ENCODE data around the gene DTHD1. TPM values are rescaled to one million over a fixed set of nuclear protein-coding genes. Genes with fewer than 3 reads are reported as not detected.

DTHD1 gene
- total RNA-seq, 1 experiment from 2014 or later, result not detected

GRCh38 chr4:36348403-36348938, 67.1 kb downstream of the DTHD1 start:
- H2AFZ ChIP-seq (ENCODE audit: low read depth, low read length, poor library complexity, severe bottlenecking), result no peak overlapping the region
- no peaks in the 10 kb centered on the region for H3K36me3 ChIP-seq (ENCODE audit: control insufficient read depth in 1 of 2, insufficient read depth in 2 of 2, low read length in 2 of 2)
- ChIA-PET POLR2A (no interaction called here), RAD21 (ENCODE audit: low non-redundant PET in 1 of 2, low total read pairs in 2 of 2, uncharacterized antibody in 2 of 2, unreplicated experiment in 2 of 2) (interaction anchor here (0.6 to 1.6 kb wide), 2 partner anchors 16 to 51 kb away, joined by 3 to 4 read pairs; no protein-coding TSS in a partner anchor), CTCF (interaction anchor here (1.2 kb wide), 1 partner anchor 51 kb away, joined by 4 read pairs; no protein-coding TSS in a partner anchor)
- H3K9ac ChIP-seq (ENCODE audit: low read length), result no peak overlapping the region
- TF ChIP-seq CBX3 (IDR thresholded peaks at IDR 0.05; ENCODE audit: low read depth), result no peak
- TF ChIP-seq POLR2AphosphoS5 (IDR thresholded peaks at IDR 0.05; ENCODE audit: low read depth, low read length), result no peak
- TF ChIP-seq YY1 (IDR thresholded peaks at IDR 0.05; ENCODE audit: extremely low read depth, insufficient replicate concordance, low read depth, low read length), result no peak
- TF ChIP-seq, protein P1, sequence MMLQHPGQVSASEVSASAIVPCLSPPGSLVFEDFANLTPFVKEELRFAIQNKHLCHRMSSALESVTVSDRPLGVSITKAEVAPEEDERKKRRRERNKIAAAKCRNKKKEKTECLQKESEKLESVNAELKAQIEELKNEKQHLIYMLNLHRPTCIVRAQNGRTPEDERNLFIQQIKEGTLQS (IDR thresholded peaks at IDR 0.05), result no peak
- TF ChIP-seq, protein P2, sequence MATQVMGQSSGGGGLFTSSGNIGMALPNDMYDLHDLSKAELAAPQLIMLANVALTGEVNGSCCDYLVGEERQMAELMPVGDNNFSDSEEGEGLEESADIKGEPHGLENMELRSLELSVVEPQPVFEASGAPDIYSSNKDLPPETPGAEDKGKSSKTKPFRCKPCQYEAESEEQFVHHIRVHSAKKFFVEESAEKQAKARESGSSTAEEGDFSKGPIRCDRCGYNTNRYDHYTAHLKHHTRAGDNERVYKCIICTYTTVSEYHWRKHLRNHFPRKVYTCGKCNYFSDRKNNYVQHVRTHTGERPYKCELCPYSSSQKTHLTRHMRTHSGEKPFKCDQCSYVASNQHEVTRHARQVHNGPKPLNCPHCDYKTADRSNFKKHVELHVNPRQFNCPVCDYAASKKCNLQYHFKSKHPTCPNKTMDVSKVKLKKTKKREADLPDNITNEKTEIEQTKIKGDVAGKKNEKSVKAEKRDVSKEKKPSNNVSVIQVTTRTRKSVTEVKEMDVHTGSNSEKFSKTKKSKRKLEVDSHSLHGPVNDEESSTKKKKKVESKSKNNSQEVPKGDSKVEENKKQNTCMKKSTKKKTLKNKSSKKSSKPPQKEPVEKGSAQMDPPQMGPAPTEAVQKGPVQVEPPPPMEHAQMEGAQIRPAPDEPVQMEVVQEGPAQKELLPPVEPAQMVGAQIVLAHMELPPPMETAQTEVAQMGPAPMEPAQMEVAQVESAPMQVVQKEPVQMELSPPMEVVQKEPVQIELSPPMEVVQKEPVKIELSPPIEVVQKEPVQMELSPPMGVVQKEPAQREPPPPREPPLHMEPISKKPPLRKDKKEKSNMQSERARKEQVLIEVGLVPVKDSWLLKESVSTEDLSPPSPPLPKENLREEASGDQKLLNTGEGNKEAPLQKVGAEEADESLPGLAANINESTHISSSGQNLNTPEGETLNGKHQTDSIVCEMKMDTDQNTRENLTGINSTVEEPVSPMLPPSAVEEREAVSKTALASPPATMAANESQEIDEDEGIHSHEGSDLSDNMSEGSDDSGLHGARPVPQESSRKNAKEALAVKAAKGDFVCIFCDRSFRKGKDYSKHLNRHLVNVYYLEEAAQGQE (IDR thresholded peaks at IDR 0.05; ENCODE audit: low read depth), result no peak
- no peak for TF ChIP-seq RAD21 (IDR thresholded peaks at IDR 0.05; ENCODE audit: low read depth)
- TF ChIP-seq TCF7L2 (IDR thresholded peaks at IDR 0.05; ENCODE audit: borderline replicate concordance, extremely low read depth, insufficient read depth, insufficient read length), result no peak
- TF ChIP-seq CEBPB (IDR thresholded peaks at IDR 0.05; ENCODE audit: low read depth), result no peak
- no peak for TF ChIP-seq SIN3A (IDR thresholded peaks at IDR 0.05; ENCODE audit: low read depth)
- no peak for TF ChIP-seq EZH2 (IDR thresholded peaks at IDR 0.05)
- no peak for TF ChIP-seq CTCF (IDR thresholded peaks at IDR 0.05 in 2 of 3, conservative IDR thresholded peaks at IDR 0.05 in 1 of 3; ENCODE audit: borderline replicate concordance in 1 of 3, insufficient read depth in 1 of 3, low read depth in 2 of 3, low read length in 2 of 3)
- no peak for TF ChIP-seq POLR2A (IDR thresholded peaks at IDR 0.05; ENCODE audit: borderline replicate concordance, extremely low read depth, insufficient read depth, insufficient read length)
- H3K27me3 ChIP-seq (ENCODE audit: insufficient read depth, low read length), result no peaks in the 10 kb centered on the region
- H3K4me1 ChIP-seq (ENCODE audit: control insufficient read depth in 1 of 2, insufficient read depth in 2 of 2, low read length in 2 of 2), result peaks cover 0 to 4% of the 10 kb centered on the region in 2 experiments; a peak in 1 of 4 replicates
- H3K4me2 ChIP-seq (ENCODE audit: low read length), result no peak overlapping the region
- H3K79me2 ChIP-seq (ENCODE audit: insufficient read depth, low read length), result no peaks in the 10 kb centered on the region
- ATAC-seq (no peak), DNase-seq (ENCODE audit: low read depth, low spot score) (no peak)
- H3K27ac ChIP-seq (ENCODE audit: low read depth, low read length), result no peak overlapping the region
- H3K9me2 ChIP-seq (ENCODE audit: insufficient read depth), result no peaks in the 10 kb centered on the region
- BruUV-seq (replicated peaks), result no TSS peak
- H3K9me3 ChIP-seq (ENCODE audit: control insufficient read depth in 1 of 2, insufficient read depth in 1 of 2, low read depth in 1 of 2, low read length in 2 of 2), result no peaks in the 10 kb centered on the region
- no peak overlapping the region for H3K4me3 ChIP-seq (replicated peaks in 1 of 2; ENCODE audit: low read depth in 1 of 2, low read length in 2 of 2)
- intact Hi-C loops (cut with micrococcal nuclease), result no loop called here
- no peaks in the 10 kb centered on the region for H4K20me1 ChIP-seq (ENCODE audit: insufficient read depth)

Data from HCT116 (cell line).